NCI-H460 (cell line): ENCODE data around the gene GABRB2. TPM values are rescaled to one million over a fixed set of nuclear protein-coding genes. Genes with fewer than 3 reads are reported as not detected.
"Not testable (repeated sequence)": the region's sequence is repeated elsewhere in the genome, so short reads cannot be mapped to it uniquely, and the experiment has no call there.

Experiments used
- DNase-seq: peaks from one replicate; pipeline ENCODE4 v3.0.0-alpha.2; 2016; ENCODE audit warnings: low read depth; ENCODE audit errors: extremely low read depth
- total RNA-seq: library from RNA; depleted of rRNA; stranded (reverse); fragments of >200 nt; shearing (Covaris generic); gene quantifications from 2 replicates; pipeline ENCODE4 v1.2.3, GENCODE V29; 2014

Gene GABRB2
- total RNA-seq, 1 experiment from 2014 or later = not detected

DNA sequence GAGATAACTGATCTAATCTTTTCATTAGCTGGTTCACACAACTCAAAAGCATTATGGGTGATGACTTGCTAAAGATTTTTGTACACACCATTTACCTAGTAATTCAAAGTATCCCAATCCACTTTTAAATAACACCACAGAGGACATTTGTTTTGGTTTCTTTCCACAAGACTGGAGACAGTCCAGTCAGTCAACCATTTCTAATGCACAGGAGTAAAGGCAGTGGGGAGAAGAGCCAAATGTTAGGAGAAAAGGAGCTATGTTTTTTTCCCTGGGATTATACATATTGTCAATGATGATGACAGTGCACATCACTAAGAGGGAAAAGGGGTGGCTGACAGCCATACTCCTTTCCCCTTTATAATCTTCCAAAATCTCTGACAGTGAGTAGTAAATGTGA lies 240.9 kb downstream of the GABRB2 start:
- DNase-seq = no peak

GRCh38 chr5:161302559-161302958 lies 244.0 kb downstream of the GABRB2 start:
- no peak for DNase-seq

DNA sequence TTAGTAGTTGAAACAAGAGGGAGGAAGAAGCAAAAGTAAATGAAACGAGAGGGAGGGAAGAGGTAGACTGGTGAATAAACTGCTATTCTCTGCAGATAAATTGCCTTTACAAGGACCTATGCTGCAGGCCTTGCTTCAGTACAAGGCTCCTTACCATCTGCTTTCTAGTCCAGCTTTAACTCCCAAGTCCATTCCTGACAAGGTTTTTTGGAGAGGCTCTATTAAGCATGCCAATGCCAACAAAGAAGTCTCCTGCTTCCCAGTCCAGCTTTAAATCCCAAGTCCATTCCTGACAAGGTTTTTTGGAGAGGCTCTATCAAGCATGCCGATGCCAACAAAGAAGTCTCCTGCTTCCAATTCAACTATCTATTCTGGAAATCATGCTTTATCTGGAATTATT lies 244.9 kb downstream of the GABRB2 start:
- DNase-seq = no peak

GRCh38 chr5:161299053-161299452 lies 247.5 kb downstream of the GABRB2 start:
- DNase-seq = no peak

- DNase-seq = not testable (repeated sequence)
These were observed 249.1 kb downstream of the GABRB2 start for GRCh38 chr5:161297388-161297787.

GRCh38 chr5:161295721-161296250 lies 250.7 kb downstream of the GABRB2 start:
- DNase-seq = no peak

DNA sequence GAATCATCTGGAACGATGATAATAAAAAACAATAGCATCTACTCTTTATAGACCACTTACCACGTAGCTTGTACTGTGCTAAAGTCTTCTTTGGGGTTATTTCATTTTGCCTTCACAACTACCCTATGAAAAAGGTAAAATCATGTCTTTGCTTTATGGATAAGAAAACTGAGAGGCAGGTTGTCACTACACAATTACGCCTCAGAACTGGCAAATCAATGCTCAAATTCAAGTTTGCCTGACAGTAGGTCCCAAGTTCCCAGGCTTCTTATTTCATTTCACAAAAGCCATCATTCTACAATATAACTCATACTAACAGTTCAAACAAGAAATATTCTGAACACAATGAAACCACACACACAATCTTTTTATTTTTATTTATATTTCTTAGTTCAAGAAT lies 258.5 kb downstream of the GABRB2 start:
- DNase-seq = no peak

DNA sequence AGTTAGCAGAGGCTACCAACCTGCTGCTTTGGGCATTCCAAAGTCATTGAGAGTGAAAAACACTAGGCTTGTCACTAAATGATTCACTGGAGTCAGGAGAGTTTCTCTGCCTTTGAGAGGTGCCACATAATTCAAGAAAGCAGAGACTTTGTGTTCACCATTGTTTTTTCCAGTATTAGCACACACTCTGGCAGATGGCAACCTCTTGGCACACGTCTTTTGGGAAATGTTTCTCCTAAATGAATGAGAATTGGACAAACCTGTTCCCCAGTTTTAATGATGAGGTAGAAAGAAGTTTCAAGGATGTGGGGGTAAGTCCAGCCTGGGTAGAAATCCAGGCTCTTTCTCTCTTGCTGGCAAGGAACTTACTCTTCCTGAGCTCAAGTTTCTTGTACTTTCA lies 259.1 kb downstream of the GABRB2 start:
- no peak for DNase-seq

DNA sequence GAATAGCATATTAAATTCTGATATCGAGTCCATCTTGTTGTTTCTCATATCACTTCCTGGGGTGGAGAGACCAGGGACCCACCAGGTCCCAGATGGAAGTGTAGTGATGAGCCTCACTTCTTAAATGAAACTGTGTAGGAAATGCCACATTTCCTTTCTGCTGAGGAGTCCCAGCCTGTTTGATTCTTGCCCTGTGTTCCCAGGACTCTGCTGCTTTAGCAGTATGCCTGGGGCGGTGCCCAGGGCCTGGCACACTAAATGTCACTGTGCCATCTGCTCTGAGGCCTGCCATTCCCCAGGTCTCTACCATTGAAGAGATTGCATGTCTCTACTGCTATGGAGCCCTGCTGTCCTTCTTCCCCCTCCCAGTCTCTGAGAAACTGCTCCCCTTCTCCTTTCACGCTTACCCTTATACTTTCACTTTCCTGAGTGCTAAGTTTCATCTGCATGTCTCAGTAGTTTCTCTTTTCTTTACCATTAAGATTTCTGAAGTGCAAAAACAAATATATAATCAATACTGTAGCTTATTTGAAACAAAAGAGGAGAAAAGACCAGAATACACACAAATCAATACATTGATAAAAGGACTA lies 260.4 kb downstream of the GABRB2 start:
- DNase-seq = no peak

DNA sequence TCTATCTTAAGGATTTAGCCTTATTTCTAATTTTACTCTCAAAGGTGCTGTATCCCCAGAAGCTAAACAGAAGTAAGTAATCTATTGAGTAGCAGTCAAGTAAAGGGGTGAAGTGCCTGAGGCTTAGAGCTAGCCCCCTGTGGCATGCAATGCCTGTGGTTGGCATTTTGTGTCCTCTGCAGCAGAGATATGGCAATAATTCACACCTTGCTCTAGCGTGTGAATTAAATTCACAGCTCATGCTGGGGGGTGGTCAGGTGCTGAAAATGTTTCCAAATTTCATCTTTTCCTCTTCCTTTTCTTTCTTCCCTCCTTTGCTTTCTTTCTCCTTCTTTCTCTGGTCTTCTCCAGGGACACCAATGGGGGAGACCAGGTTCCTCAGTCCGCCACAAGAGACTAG lies 262.1 kb downstream of the GABRB2 start:
- no peak for DNase-seq

GRCh38 chr5:161283296-161283695 lies 263.2 kb downstream of the GABRB2 start:
- DNase-seq = no peak

GRCh38 chr5:161278739-161279660 lies 267.5 kb downstream of the GABRB2 start:
- no peak for DNase-seq

GRCh38 chr5:161277011-161277410 lies 269.5 kb downstream of the GABRB2 start:
- DNase-seq = no peak

DNA sequence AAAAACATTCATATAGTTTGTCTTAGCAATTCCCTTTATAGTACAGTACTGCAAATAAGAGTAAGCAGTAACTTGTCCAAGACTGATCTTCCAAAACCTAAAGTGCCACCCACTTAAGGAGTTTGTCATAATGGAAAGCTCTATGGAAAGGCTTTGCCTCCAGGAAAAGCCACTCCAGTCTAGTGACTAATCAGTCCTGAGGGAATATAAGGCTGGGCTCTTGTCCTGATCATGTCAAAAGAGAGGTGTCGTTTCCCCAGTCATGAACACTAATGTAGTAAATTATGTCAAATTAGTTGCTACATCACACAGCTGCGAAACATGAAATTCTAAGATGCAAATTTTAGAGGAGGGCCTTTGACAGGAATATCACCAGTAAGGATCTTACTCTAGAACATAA lies 271.6 kb downstream of the GABRB2 start:
- no peak for DNase-seq

DNA sequence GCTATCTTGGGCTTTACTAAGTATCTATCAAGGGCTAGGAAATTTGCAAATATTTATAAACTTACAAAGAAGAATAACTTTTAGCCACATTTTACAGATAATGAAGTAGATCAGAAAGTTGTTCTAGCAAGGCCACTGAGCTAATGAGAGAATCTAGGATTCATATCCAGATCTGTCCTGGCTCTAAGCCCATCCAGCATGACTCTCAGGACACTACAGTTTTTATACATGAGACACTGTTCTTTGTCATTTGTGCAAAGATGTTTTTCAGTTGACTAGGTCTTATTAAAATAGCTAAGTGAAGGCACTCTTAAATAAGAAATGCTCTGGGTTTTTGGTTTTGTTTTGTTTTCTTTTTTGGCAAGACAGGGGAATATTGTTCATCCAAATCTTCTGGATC lies 273.1 kb downstream of the GABRB2 start:
- DNase-seq = no peak

- DNase-seq = no peak
These were observed 274.7 kb downstream of the GABRB2 start for GRCh38 chr5:161271816-161272215.

- no peak for DNase-seq
These were observed 277.4 kb downstream of the GABRB2 start for GRCh38 chr5:161269125-161269524.

- no peak for DNase-seq
These were observed 279.6 kb downstream of the GABRB2 start for GRCh38 chr5:161266954-161267353.

DNA sequence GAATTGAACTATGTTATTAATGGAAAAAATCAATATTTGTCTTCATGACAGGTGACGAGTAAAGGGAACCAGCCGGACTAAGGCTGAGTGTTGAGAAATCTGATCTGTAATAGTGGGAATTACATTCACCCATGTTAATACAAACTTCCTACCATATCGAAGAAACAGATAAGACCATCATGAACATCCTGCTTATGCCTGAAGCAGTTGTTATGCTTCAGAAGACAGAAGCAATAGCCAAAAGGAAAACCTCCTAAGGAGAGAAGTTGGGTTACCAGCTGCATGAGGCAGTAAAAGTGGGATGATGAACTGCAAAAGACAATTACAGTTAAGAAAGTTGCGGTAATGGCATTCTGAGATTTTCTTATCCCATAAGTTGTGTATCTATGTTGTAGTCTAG lies 281.5 kb downstream of the GABRB2 start:
- no peak for DNase-seq

GRCh38 chr5:161263191-161263590 lies 283.3 kb downstream of the GABRB2 start:
- no peak for DNase-seq

DNA sequence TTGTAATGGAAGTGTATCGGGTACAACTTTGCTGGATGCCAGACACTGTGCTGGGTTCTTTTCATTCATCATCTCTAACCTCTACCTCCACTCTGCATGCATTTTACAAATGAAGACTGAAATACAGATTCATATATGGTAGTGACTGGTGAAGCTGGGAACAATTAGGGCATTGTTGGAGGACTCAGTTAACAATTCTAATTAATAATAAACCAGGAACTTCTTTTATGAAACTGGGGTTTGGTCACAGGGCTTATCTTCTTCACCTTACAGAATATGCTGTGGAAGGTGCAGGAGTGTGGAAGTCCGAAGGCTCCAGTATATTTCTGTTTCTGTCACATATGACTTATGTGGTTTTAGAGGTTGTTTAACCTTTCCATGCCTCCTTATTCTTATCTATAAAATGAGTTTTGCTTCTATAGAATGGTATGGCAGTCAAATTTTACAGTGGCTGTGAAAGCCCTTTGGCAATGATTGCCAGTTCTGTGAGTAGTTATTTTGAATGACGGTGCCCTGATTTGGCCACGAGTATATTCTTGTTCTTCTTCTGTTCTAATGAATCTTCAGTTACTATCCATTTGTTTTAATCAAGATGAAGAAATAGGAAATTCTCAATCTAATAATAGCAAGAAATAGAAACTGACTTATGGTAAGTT lies 284.7 kb downstream of the GABRB2 start:
- no peak for DNase-seq
